HK-2 (cell line): ENCODE data around the gene UTS2R.
A peak's percentile ranks its signal among the peaks of the same experiment; 100 is the strongest.
"Not testable (repeated sequence)": the region's sequence is repeated elsewhere in the genome, so short reads cannot be mapped to it uniquely, and the experiment has no call there.

ENCODE experiments used
- DNase-seq: peaks from one replicate; pipeline ENCODE4 v3.0.0-alpha.2; 2018; ENCODE audit not compliant: unreplicated experiment

The UTS2R gene

GRCh38 chr17:82408288-82408937 lies 36.8 kb downstream of the UTS2R start:
- no peak for DNase-seq

GRCh38 chr17:82408938-82409318 lies 37.4 kb downstream of the UTS2R start:
- no peak for DNase-seq

- DNase-seq = no peak
Observed at GRCh38 chr17:82410014-82410716, 38.6 kb downstream of the UTS2R start.

- DNase-seq = no peak
Observed at GRCh38 chr17:82411396-82412053, 40.0 kb downstream of the UTS2R start.

GRCh38 chr17:82412081-82412480 lies 40.5 kb downstream of the UTS2R start:
- DNase-seq = not testable (repeated sequence)

- DNase-seq = no peak
Observed at GRCh38 chr17:82412535-82413520, 41.3 kb downstream of the UTS2R start.

GRCh38 chr17:82414548-82415281 lies 43.1 kb downstream of the UTS2R start:
- peak; percentile 44 for DNase-seq

- no peak for DNase-seq
Observed at GRCh38 chr17:82415336-82415735, 43.8 kb downstream of the UTS2R start.

- DNase-seq = no peak
Observed at GRCh38 chr17:82415786-82416185, 44.2 kb downstream of the UTS2R start.

- DNase-seq = no peak
Observed at GRCh38 chr17:82416264-82416663, 44.7 kb downstream of the UTS2R start.

GRCh38 chr17:82416771-82417170 lies 45.2 kb downstream of the UTS2R start:
- no peak for DNase-seq

GRCh38 chr17:82418001-82418986 lies 46.7 kb downstream of the UTS2R start, which contains the start of the genes HEXD and OGFOD3:
TSS of gene HEXD (plus strand) at chr17:82418347. CDS start at chr17:82419800, 1,453 bp downstream.
TSS of gene OGFOD3 (minus strand) at chr17:82418586. CDS start at chr17:82418485, 101 bp downstream.
- DNase-seq = peak; percentile 87

- no peak for DNase-seq
Observed at GRCh38 chr17:82419540-82419939, 48.0 kb downstream of the UTS2R start.

- DNase-seq = no peak
Observed at GRCh38 chr17:82424001-82424862, 52.7 kb downstream of the UTS2R start.

GRCh38 chr17:82424863-82425159 lies 53.2 kb downstream of the UTS2R start:
- no peak for DNase-seq
